Amniotic stem cell (primary cell): ENCODE results near the gene PRMT3.
"Not testable (repeated sequence)": the region's sequence is repeated elsewhere in the genome, so short reads cannot be mapped to it uniquely, and the experiment has no call there.

Source experiments
- DNase-seq: peaks from one replicate; lab custom pipeline; 2025; lab: John Stamatoyannopoulos, UW

The PRMT3 gene

DNA sequence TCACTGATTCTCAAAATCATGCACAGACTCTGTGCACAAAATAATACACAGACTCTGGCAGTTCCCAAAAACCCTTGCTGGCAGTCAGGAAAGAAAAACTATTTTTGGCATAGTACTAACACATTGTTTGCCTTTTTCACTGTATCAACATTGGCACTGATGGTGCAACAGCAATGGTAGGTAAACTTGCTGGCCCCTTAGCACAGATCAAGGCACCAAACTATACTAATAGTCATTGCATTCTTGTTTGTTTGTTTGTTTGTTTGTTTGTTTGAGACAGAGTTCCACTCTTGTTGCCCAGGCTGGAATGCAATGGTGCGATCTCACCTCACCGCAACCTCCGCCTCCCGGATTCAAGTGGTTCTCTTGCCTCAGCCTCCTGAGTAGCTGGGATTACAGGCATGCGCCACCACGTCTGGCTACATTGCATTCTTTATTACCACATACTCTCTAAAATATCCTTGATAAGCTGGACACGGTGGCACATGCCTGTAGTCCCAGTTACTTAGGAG lies 130.9 kb downstream of the PRMT3 start:
- DNase-seq, result no peak

DNA sequence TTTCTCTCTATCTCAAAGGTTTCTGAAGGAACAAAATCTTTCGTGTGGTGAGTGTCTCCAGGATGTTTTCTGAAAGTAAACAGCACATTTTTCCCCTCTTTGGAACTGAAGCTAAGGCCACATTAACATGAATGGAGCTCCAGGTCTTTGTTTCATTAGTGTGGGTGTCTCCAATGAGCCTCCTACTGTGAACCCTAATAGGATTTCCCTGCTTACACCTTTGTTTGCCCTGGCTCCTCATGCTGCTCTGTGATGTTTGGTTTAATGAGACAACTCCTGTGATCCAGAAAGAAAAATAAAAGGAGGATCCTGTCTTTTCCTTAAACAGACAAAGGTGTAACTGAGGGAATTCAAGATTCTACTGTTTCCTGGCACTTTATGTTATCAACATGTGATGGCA lies 135.0 kb downstream of the PRMT3 start:
- no peak for DNase-seq

DNA sequence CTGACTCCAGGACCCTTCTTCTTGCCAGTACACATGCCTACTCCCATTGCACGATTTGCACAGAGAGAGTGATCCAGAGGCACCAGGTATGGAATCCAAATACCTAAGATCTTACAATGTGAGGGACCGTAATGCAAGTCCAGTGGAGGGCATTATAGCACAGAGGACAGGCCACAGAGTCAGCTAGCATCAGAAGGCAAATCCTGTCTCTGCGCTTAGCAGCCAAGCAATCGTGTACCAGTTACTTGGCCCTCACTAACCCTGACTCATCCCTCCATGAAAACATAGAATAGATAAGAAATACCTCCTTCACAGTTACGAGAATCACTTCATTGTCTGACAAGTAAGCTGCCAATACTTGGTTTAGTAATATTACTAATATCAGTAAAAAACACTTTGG lies 142.2 kb downstream of the PRMT3 start:
- no peak for DNase-seq

DNA sequence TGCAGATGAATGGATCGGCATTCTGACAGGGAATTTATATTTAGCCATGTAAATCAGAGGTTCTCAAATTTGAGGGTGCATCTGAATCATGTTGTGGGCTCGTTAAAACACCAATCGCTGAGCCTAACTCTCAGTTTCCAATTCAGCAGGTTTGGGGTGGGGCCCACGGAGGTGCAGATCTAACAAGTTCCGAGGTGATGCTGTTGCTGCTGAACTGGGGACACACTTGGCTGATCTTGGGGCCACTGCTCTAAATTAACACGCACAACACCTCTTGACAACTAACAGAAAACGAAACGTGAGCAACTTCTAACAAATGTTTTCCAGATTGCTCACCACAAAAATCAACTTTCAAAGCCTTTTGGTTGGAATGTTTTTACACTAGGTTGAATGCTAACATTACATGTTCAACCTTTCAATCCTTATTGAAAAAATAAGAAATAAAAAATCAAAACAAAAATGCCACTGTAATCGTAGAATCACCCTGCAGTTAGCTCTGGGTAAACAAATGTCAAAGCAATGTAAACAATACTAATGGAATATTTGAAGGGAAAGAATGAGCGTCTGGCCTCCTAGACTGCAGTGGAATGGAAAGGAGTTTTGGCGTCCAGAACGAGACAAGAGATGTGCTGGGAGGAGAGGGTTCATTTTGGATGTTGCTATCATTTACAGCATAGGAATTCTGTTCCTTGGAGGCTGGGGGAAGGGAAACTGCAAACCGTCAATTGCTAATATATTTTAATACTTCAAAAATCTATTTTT lies 143.6 kb downstream of the PRMT3 start:
- no peak for DNase-seq

DNA sequence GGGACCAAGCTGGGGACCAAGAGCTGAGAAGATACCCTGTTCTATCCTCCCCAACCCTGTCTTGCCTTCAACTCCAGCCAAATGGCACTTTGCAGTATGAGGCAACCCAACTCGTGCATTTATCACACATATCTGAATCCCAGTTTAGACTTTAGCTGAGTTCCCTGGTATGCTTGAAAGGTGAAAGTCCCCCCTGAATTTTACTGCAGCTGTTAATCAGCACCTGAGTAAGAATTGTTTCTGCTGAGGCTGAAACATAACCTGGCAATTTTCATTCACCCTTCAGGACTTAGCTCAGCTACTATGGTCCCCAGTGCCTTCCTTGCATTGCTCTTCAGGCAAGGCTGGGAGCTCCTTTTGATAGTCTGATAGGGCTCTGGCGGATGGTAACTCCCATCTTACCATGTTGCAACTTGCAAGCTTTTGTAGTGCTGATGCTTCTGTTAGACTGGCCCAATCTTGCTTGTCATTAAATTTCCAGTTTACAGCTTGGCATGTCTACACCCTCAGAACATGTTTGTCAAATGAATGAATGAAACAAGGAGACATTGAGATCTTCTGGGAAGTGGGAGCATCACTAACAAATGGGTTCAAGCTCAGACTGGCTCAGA lies 147.9 kb downstream of the PRMT3 start:
- DNase-seq, result no peak

DNA sequence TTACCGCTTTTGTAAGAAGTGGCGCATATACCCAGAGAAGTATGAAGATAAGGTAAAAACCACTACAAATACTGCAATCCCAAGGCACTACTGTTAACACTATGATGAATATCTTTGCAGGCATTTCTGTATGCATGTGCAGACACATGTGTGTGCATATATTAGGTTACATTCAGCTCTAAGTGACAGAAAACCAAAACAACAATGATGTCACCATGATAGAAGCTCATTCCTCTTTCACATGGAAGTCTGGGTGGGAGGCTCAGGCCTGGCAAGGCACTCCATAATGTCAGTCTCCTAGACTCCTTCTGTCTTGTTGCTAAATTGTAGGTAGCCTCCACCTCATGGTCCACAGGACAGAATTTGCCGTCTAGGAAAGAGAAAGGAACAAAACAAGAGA lies 148.8 kb downstream of the PRMT3 start:
- DNase-seq, result no peak

DNA sequence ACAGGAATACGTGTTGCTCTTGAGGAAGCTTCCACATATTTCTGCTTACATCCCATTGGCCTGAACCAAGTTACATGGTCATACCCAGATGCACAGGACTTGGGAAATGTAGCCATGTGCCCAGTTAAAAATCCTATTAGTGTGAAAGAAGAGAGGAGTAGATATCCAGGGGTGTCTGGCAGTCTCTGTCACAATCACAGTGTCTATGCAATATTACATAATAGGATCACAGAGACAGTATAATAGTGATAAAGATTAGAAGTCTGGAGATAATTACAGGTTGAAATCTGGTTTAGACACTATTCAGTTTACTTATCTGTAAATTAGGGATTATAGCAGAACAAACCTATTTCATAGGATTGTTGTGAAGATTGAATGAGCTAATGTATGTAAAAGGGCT lies 149.3 kb downstream of the PRMT3 start:
- DNase-seq, result no peak

DNA sequence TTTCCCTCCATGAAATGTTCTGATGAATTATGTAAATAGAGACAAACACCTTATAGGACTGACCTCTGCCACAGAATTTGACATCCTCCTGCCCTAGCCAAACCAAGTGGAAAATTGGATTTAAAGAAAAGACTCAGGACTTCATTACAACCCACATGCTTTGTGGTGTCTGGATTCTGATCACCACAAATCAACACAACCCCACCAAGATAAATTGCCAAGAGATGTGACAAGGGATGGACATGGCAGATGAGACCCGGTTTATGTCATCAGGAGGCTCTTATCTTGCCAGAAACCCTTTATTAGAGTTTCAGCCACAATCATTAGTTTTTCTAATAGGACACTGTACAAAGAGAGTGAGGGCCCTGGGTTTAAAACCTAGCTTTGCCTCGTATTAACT lies 154.0 kb downstream of the PRMT3 start:
- no peak for DNase-seq

DNA sequence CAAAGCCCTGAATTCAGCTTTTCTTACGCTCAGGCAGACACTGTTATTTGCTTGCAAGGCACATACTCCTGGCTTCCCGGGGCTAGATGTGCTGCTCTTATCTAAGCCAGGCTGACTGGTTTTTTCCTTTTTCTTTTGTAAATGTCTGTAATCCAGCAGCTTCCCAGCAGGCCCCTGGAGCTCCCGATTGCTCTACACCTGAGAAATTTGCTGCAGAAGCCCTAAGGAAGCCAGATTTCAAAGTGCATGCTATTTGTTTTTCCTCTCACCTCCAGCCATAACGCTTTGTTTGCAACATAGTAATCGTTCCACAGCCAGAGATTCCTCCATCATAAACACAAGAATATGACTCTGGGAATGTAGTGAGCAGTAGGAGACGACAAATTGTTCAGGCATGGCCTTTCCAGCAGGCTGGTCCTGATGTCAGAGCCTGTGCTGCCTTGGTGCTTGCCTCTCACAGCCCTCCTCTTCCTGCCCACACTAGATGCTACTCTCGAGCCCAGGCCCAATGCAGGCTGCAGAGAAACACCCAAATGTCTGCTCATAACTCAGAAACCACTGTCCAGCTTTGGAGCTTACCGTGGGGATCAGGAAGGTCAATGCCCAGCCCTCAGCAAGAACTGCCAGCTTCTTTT lies 157.2 kb downstream of the PRMT3 start:
- no peak for DNase-seq

DNA sequence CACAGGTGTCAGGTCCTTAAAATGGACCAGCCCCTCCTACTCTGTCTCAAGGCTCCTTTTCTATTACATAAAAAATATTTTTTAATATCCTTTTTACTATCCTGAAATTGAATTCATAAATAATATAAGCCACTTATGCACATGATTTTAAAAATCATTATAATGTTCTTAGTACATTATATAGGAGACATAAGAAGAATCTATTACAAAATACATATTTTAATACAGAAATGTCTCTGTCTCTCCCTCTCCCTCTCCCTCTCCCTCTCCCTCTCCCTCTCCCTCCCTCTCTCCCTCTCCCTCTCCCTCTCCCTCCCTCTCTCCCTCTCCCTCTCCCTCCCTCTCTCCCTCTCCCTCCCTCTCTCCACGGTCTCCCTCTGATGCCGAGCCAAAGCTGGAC lies 159.9 kb downstream of the PRMT3 start:
- no peak for DNase-seq

DNA sequence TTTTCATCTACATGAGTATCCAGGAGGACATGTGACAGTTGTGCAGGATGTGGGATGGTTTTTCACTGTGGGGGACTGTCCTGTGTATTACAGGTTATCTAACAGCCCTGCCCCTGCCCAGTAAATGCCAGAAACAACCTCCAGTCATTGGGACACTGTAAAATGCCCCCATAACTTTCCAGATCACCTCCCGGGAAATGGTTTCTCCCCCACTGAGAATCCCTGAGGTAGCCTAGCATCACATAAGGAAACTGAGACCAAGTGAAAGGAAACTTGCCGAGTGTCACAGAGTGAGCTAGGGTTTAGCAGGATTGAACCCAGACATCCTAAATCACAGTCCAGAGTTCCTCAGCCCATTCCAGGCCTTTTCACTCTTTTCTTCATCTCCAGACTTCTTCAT lies 163.6 kb downstream of the PRMT3 start:
- DNase-seq, result no peak

DNA sequence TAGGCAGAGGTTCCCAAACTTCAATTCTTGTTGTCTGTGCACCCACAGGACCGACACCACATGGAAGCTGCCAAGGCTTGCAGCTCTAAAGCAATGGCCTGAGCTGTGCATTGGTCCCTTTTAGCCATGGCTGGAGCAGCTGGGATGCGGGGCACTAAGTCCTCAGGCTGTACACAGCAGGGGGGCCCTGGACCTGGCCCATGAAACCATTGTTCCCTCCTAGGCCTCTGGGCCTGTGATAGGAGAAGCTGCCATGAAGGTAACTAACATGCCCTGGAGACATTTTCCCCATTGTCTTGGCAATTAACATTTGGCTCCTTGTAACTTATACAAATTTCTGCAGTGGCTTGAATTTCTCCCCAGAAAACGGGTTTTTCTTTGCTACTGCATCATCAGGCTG lies 168.3 kb downstream of the PRMT3 start:
- DNase-seq, result no peak

DNA sequence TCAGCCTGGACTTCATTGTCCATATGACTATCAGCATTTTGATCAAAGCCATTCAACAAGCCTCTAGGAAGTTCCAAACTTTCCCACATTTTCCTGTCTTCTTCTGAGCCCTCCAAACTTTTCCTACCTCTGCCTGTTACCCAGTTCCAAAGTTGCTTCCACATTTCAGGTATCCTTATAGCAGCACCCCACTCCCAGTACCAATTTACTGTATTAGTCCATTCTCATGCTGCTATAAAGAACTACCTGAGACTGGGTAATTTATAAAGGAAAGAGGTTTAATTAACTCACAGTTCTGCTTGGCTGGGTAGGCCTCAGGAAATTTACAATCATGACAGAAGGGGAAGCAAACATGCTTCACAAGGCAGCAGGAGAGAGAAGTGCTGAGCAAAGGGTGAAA lies 168.9 kb downstream of the PRMT3 start:
- not testable (repeated sequence) for DNase-seq

DNA sequence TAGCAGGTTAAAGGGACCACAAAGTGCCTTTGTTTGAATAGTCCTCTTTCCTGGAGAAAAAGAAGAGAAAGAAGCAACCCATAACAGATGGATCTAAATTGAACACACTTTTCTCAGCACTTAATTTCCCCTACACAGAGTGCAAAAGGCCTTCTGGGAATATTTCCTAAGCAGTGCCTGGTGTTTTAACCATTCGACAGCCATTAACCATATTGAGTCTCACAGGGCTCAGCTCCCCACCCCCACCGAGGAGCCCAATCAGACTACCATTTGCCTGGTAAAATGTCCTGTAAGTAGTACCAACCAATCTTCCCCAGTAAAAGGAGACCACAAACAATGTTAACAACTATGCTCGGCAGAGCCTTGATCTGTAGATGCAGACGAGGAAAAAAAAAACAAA lies 171.2 kb downstream of the PRMT3 start:
- no peak for DNase-seq
